GM19467 (cell line): ENCODE results near the gene GRB2.
"Not testable (repeated sequence)": the region's sequence is repeated elsewhere in the genome, so short reads cannot be mapped to it uniquely, and the experiment has no call there.

Experiments used
- ATAC-seq: cut with Tn5 transposase; IDR thresholded peaks from one replicate; pipeline ENCODE4 v1.9.1; 2021; ENCODE audit warnings: mild to moderate bottlenecking, moderate library complexity; ENCODE audit not compliant: unreplicated experiment

GRB2 gene

GRCh38 chr17:75325827-75326225, 79.7 kb downstream of the GRB2 start:
- no peak for ATAC-seq

DNA sequence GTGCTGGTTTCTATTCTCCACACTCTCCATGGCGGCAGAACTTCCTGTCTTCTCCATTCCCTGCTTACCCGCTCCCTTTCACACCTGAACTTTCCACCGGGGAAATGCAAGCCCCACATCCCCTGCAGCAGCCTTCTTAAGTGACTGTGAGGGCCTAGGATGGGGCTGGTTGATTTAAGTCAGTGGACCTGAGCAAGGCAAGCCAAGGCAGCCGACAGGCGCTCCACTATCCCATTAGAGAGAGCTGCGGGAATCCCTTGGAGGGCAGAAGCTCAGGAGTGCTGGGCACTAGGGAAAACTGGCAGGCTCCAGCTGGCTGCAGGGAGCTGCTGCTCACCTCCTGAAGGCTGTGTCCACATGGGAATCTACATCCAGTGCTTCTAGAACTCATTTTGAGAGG, 80.1 kb downstream of the GRB2 start:
- no peak for ATAC-seq

- no peak for ATAC-seq
These were observed 84.0 kb downstream of the GRB2 start for GRCh38 chr17:75321506-75321905.

DNA sequence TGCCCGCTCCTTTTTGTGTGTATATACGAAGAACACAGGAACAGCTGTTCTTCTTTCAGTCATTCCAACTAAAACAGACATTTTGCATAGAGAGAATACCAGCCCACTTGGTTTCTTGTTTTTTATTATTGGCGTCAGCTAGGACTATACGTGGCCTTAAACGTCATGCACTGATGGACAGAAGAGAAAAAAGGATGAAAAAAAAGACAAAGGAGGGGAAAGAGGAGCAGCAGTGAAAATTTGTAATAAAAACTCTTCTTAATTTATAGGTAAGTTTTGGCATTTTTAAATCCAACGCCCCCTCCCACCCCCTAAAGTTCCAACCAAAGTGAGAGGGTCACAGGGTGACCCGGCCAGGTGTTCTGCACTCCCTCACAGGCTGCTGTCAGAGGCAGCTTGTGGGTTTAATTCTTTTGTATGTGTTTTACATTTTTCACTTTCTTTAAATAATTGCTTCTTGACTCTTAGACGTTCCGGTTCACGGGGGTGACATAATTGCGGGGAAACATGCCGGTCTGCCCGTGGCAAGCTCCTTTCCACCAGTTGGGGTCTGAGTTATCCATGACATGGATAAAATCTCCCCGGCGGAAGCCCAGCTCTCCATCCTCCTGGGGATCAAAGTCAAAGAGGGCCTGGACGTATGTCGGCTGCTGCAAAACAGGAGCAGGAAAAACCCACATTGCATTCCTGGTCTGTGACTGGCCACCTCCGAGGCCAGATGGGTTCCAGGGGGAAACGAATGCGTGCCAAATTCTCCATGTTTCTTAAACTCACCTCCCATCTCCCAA, 85.4 kb downstream of the GRB2 start:
- ATAC-seq = peak; percentile 39

DNA sequence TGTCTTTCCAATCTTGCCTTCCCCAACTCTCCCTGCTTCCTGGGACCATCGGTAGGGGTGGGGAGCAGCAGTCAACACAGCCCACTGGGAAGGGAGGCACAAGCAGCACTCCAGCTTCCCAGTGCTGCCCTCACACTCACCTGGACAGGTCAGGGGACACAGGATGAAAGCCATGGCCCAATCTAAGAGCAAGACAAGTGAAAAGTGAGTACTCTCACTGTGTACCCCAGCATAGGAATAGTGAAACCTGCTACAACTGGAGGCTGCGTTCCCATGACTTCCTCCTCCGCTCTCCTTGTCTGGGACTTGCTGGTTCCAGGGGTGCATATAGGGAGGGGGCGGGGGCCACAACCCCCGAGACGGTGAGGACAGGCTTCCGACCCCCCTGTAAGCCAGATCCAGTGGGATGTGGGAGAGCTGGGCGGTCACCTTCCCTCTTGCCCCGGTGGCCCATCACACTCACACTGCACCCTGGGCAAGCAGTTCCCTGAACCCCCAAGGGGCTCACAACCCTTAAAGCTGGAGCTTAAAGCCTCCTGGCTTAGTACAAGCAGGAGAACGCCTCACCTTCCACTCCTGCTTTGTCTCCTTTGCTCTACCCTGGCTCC, 86.8 kb downstream of the GRB2 start:
- ATAC-seq = no peak

DNA sequence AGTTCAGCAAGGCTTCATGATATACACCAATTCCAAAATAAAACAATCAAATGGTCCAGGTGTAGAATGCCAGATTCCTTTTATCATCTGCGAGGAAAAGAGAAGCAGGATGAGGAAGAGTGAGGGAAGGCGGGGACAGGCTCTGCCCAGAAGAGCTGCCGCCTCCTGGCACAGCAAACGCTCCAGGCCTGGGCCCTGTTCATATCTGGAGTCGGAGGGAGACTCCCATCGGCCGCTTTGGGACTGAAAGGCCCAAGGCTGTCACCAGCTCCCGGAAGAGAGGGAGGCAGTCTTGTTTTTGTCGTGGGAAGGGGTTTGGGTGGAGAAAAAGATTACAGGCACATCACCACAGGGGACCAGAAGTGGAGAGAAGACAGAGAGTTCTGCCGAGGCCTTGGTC, 87.3 kb downstream of the GRB2 start:
- ATAC-seq = no peak

DNA sequence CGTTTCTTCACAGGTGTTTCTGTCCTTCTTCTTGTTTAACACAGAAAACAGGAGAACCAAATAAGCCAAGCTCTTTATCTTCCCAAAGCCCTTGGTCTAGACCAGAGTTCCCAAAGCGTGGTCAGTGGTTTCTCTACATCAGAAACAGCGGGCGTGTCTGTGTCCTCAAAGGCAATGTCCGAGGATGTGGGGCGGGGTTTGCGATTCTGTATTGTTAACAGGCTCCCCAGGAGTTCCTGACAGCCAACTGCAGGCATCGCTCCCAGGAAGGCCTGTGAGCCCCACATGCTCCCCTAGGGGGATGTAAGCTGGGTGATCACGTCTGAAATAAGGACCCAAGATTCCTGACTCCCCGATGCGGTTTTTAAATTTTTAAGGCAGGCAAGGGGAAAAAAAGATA, 87.8 kb downstream of the GRB2 start:
- no peak for ATAC-seq

GRCh38 chr17:75316253-75316652, 89.2 kb downstream of the GRB2 start:
- no peak for ATAC-seq

GRCh38 chr17:75315541-75316243, 89.8 kb downstream of the GRB2 start:
- ATAC-seq = no peak

DNA sequence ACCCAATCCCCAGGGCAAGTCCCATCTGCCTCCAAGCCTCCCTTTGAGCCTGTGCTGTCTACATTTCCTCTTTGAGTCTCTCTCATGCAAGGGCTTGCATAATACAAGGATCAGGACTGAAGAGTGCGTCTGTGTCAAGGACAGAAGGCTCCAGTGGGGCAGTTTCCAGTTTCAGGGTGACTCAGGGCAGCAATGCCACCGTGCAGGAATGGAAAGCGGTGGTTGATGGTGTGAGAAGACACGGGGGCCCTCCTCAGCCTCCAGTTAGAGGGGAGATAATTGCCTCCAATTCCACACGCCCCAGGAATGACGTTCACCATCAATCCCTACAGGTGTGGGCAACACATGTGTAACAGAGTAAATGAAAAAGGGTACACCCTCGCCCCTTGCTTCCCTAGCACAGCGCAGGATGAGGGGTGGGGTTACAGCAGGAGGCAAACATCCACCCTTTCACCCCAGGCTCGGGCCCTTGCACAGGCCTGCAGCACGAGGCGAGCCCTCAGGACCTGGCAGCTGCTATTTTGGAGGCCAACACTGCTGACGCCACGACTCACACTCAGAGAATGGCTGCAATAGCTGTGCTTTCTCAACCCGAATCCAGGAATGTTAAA, 91.4 kb downstream of the GRB2 start:
- ATAC-seq = no peak

- ATAC-seq = no peak
These were observed 96.5 kb downstream of the GRB2 start for GRCh38 chr17:75308732-75309629.

GRCh38 chr17:75307957-75308731, 97.3 kb downstream of the GRB2 start:
- ATAC-seq = no peak

- no peak for ATAC-seq
These were observed 103.8 kb downstream of the GRB2 start for GRCh38 chr17:75301502-75302206.

- no peak for ATAC-seq
These were observed 104.4 kb downstream of the GRB2 start for GRCh38 chr17:75301049-75301448.

GRCh38 chr17:75300280-75300679, 105.2 kb downstream of the GRB2 start:
- no peak for ATAC-seq

DNA sequence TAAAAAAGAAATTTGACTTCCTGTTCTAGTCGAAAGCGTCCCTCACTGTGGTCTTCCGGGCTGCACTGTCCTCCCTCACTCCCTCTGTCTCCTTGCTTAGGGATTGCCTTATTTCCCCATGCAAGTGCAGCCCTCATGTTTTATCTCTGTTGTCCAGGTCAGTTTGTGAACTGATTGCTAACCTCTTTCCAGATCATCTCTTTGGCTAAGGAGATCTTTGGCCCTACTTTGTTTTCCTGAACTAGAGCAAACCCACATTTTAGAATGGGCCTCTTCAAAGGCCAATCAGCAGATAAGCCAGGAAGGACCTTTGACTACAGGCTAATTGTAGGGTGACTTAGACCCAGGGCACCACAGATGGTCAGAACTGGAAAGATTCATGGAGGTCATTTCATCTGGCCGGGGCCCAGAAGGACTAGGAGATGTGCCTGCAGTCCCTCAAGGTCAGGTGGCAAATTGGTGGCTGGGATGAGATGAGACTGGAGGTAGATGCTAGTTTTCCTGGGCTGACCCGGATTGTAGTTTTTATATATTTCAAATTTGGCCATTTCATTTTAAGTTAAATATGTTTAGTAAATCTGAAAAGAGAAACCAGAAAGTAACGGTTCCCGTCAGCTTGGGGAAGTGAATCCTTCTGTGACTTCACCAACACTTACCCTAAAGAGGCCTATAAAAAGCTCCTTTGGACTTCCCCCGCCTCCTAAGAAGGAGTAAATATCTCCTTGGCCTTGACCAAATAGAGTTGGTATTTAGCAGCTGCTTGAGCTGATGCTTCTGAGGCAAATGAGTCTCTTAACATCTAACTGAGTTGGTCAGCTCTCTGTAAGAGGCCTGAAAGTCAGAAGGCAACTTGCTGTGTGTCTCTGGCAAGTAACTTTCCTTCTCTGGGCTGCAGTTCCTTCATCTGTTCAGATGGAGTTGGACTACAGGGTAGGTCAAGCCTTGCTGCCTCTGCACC, 110.0 kb downstream of the GRB2 start:
- ATAC-seq = peak; percentile 52

DNA sequence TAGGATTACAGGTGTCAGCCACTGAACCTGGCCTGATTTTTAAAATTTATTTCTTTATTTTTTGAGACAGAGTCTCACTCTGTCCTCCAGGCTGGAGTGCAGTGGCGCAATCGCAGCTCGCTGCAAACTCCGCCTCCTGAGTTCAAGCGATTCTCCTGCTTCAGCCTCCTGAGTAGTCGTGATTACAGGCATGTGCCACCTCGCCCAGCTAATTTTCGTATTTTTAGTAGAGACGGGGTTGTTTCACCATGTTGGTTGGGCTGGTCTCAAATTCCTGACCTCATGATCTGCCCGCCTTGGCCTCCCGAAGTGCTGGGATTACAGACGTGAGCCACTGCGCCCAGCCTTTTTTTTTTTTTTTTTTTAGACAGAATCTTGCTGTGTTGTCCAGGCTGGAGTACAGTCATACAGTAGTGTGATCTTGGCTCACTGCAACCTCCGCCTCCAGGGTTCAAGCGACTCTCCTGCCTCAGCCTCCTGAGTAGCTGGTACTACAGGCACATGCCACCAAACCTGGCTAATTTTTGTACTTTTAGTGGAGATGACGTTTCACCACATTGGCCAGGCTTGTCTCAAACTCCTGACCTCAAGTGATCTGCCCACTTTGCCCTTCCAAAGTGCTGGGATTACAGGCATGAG, 112.5 kb downstream of the GRB2 start:
- not testable (repeated sequence) for ATAC-seq
